GM12873 (cell line): ENCODE data around the gene MAMLD1.

Source experiments
- TF ChIP-seq, protein P1 (sequence below): IDR thresholded peaks from 2 replicates; pipeline ENCODE4 v1.5.1; 2012; ENCODE audit warnings: low read depth, mild to moderate bottlenecking, moderate library complexity, low read length, control low read depth; ENCODE audit not compliant: insufficient read depth; ENCODE audit errors: missing control alignments

MAMLD1 gene

DNA sequence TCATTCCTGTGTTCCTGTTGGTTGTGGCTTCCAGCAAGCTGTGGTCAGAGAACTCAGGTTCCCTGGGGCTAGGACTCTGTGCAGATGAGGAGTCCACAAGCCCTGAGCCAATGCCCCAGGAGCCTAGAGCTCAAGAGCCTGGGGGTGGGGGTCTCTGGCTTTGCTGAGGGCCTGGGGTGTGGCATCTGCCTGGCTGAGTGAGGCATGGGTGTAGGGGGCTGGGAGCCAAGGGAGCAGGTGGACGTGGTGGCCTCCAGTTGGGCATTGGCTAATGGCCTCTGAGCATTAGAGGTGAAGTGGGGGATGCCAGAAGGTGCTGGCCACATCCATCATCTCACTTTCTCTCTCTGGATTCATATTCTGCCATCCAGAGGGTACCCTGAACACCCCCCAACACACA, 5.3 kb upstream of the MAMLD1 start:
- TF ChIP-seq, protein P1, sequence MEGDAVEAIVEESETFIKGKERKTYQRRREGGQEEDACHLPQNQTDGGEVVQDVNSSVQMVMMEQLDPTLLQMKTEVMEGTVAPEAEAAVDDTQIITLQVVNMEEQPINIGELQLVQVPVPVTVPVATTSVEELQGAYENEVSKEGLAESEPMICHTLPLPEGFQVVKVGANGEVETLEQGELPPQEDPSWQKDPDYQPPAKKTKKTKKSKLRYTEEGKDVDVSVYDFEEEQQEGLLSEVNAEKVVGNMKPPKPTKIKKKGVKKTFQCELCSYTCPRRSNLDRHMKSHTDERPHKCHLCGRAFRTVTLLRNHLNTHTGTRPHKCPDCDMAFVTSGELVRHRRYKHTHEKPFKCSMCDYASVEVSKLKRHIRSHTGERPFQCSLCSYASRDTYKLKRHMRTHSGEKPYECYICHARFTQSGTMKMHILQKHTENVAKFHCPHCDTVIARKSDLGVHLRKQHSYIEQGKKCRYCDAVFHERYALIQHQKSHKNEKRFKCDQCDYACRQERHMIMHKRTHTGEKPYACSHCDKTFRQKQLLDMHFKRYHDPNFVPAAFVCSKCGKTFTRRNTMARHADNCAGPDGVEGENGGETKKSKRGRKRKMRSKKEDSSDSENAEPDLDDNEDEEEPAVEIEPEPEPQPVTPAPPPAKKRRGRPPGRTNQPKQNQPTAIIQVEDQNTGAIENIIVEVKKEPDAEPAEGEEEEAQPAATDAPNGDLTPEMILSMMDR, result no peak

DNA sequence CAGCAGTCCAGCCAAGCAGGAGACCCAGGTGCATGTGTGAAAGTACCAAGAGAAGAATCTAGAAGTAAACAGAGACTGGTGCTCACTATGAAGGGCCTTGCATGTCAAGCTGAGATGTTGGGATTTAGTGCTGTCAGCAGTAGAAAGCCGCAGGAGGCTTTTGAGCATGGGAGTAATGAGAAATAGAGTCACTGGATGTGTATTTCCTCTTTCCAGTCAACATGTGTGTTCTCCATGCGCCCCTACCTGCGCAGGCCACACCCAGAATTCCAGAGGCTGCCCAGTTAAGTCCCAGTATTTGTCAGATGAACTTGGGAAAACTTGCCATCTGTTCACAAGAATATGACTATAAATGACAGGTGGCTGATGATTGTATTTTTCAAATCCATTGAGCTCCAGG, 4.5 kb upstream of the MAMLD1 start:
- TF ChIP-seq, protein P1, result no peak

DNA sequence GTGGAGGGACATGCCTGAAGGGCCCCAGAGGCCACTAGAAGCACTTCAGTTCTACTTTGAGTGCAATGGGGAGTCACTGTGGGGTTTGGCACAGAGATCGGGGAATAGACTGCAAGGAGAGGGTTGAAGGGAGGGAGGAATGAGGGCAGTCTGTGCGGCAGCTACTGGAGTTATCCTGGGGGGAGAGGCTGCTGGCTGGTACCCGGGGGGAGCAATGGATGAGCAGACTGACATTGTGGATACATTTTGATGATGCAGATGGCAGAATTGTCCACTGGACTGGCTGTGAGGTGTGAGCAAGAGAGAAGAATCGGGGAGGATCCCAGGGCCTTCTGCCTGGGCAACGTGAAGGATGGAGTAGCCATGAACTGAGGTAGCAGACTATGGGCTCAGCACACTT, 2.8 kb upstream of the MAMLD1 start:
- TF ChIP-seq, protein P1, result no peak

DNA sequence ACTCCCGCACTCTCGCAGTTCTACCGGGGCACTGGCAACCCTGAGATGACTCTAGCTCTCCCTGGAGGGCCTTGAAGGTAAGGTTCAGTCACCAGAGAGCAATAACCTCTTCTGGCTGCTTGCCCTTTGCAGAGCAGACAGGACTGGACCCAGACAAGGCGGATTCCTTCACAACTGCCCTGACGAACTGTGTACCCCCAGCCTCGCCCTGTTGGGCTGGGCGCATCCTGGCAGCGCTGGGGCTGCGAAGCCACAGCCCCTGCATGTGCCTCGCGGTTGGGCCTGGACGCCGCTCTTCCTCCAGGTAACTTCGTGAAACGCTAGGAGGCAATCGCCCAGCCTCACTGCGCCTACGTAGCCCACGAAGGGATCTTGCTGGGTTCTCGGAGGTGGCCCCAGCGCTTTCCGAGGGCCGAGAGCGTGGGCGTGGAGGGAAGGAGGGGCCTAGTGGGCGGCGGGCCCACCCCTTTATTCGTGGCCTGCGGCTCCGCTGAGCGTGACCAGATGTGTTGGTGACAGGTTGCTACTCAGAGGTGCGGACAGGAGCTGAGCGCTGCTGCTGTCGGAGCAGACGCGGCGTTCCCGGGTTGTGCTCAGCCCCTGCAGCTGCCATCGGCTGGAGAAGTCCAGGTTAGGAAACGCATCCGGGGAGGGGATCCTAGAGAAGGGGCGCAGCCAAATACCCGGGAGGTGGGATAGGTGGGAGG, 1.9 kb upstream of the MAMLD1 start:
- TF ChIP-seq, protein P1, result peak; percentile 4

DNA sequence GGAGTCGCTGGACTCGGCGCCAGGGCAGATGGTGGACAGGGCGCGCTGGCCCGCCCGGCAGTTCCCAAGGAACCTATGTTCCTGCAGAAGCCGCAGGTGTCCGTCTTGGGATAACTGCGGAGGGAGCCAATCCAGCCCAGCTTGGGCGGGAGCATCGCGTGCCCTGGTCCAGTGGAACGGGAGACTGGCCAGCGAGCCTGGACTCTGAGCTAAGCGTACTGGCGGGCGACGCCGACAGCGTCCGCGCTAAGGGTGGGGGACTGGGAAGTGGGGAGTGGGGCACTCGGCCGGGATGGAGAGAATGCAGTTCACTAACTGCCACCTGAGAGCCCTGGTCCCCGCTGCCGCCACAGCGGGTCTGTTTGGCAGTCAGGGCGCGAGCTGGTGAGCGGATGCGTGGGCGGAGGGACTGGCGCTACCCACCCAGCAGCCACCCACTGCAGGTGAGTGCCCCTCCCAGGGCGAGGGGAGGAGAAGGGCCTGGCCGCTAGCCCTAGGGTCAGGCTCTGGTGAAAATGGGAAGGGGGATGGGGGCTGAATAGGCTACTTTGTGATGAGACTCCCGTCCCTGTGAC, 1.3 kb upstream of the MAMLD1 start:
- TF ChIP-seq, protein P1, result no peak

DNA sequence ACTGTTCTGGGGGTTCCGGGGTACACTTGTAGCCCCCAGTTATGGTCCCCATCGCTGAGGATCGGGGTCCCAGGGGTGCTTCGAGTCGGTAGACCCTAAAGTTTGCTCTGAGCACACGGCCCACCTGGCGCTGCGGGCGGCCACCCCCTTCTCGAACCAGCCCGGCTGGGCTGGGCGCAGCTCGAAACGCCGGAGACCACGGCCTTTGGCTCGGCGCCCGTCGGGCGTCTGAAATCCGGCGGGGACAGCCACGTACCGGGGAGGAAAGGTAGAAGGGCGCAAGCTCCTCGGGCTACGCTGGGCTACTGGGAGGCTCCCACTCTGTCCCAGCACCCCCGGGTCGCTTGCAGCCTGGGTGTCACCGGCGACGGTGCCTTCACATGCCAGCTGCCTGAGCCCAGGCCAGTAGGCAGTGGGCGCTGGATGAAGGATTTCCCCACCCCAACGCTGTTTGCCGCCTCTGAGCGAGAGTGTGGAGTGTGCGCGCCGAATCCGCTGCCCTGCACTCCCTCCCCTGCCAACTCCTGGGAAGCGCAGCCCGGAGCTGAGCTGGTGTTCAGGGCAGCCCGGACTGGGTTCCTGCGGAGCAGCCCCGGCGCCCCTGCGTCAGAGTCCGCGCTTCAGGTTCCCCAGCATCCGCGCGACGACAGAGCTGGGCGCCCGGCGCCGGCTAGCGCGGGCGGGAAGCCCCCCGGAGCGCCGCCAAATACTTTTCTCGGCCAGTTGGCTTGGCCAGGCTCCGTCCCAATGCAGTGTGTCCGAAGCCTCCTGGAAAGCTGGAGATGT, 637 bp downstream of the MAMLD1 start:
- TF ChIP-seq, protein P1, result no peak

DNA sequence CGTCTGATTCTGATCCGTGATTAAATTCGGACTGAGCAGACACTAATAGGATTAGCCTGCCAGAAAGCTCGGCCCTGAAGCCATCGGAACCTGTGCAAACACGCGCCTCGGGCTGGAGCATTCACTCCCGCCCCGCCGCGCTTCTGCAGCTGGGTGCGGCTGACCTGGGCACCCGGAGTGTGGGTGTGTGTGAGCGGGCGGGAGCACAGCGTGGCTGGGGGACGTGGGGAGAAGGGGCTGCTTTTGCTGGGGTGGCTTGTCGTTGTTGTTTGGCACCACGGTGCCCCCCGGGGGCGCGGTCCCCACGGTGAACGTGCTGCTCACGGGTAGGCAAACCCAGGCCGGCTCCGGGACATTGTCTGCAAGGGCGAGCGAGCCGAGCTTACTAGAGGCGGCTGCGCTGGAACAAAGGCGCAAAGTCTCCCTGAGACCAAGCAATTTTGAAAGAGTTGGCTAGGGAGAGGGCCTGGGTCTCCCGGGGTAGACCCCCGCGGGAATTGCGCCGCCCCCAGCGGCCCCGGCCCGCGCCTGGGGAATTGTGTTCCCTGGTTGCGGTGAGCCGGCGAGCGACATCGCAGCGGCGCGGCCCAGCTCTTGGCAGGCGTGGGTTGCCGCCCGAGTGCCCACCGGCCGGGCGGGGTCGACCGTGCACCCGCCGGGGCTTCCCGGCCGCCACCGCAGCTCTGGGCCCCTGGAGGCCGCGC, 1.4 kb downstream of the MAMLD1 start:
- TF ChIP-seq, protein P1, result no peak
